NT2/D1 (cell line): ENCODE data around the gene KRTAP10-6.

Experiments
- DNase-seq: peaks from one replicate; pipeline ENCODE4 v3.0.0-alpha.2; 2011; ENCODE audit warnings: low read depth, low spot score
- H3K27me3 ChIP-seq: 2 replicates; pipeline ENCODE4 v1.6.0; 2011; ENCODE audit warnings: mild to moderate bottlenecking; ENCODE audit not compliant: insufficient read length, insufficient read depth
- H3K36me3 ChIP-seq: 2 replicates; pipeline ENCODE4 v1.6.1; 2011; ENCODE audit warnings: mild to moderate bottlenecking, low read length, mixed read lengths; ENCODE audit not compliant: insufficient read depth, insufficient read length
- H3K4me1 ChIP-seq: 2 replicates; pipeline ENCODE4 v1.5.1; 2011; ENCODE audit not compliant: insufficient read depth, insufficient read length
- H3K4me3 ChIP-seq: 2 replicates; pipeline ENCODE4 v1.5.1; 2011; ENCODE audit warnings: low read depth; ENCODE audit not compliant: insufficient read length
- H3K9ac ChIP-seq: 2 replicates; pipeline ENCODE4 v1.6.0; 2011; ENCODE audit warnings: low read depth; ENCODE audit not compliant: insufficient read length
- H3K9me3 ChIP-seq: 2 replicates; pipeline ENCODE4 v1.5.1; 2011; ENCODE audit warnings: mild to moderate bottlenecking, low read length; ENCODE audit not compliant: insufficient read depth
- SUZ12 ChIP-seq: IDR thresholded peaks from 2 replicates; pipeline ENCODE4 v1.6.1; 2011; ENCODE audit not compliant: insufficient read length, insufficient read depth; ENCODE audit errors: extremely low read depth
- YY1 ChIP-seq: IDR thresholded peaks from 2 replicates; pipeline ENCODE4 v1.6.1; 2011; ENCODE audit not compliant: insufficient read length, insufficient read depth
- ZNF274 ChIP-seq: IDR thresholded peaks from 2 replicates; pipeline ENCODE4 v1.6.1; 2011; ENCODE audit warnings: mild to moderate bottlenecking, low read depth, low read length

KRTAP10-6 gene

GRCh38 chr21:44549525-44550211 is 42.6 kb downstream of the KRTAP10-6 start:
- Histone ChIP-seq H3K27me3 (no peaks in the 10 kb centered on the region), H3K4me3 (no peak overlapping the region), H3K36me3 (no peaks in the 10 kb centered on the region), H3K9me3 (peaks cover 16% of the 10 kb centered on the region), H3K4me1 (peaks cover 27% of the 10 kb centered on the region), H3K9ac (no peak overlapping the region)
- DNase-seq, result no peak
- TF ChIP-seq ZNF274, result no peak
- no peak for TF ChIP-seq SUZ12
- no peak for TF ChIP-seq YY1

GRCh38 chr21:44548922-44549321 is 43.4 kb downstream of the KRTAP10-6 start:
- H3K36me3 ChIP-seq, result no peaks in the 10 kb centered on the region
- no peak overlapping the region for H3K9ac ChIP-seq
- H3K27me3 ChIP-seq, result no peaks in the 10 kb centered on the region

GRCh38 chr21:44548381-44548780 is 43.9 kb downstream of the KRTAP10-6 start:
- Histone ChIP-seq H3K36me3 (no peaks in the 10 kb centered on the region), H3K4me3 (no peak overlapping the region), H3K9ac (no peak overlapping the region), H3K4me1 (peaks cover 27% of the 10 kb centered on the region), H3K9me3 (peaks cover 21% of the 10 kb centered on the region), H3K27me3 (no peaks in the 10 kb centered on the region)
- no peak for DNase-seq
- TF ChIP-seq YY1 (no peak), SUZ12 (no peak), ZNF274 (no peak)

More at GRCh38 chr21:44548922-44549321, 43.4 kb downstream of the KRTAP10-6 start:
- peaks cover 27% of the 10 kb centered on the region for H3K4me1 ChIP-seq
- H3K4me3 ChIP-seq, result no peak overlapping the region
- TF ChIP-seq YY1 (no peak), ZNF274 (no peak), SUZ12 (no peak)
- H3K9me3 ChIP-seq, result peaks cover 16% of the 10 kb centered on the region
- peak; percentile 25 for DNase-seq

GRCh38 chr21:44547656-44548331 is 44.5 kb downstream of the KRTAP10-6 start:
- Histone ChIP-seq H3K4me3 (no peak overlapping the region), H3K27me3 (no peaks in the 10 kb centered on the region), H3K9me3 (peaks cover 27% of the 10 kb centered on the region), H3K9ac (no peak overlapping the region), H3K36me3 (no peaks in the 10 kb centered on the region), H3K4me1 (peaks cover 24% of the 10 kb centered on the region)
- DNase-seq, result no peak
- TF ChIP-seq YY1 (no peak), ZNF274 (no peak), SUZ12 (no peak)

- peaks cover 38% of the 10 kb centered on the region for H3K9me3 ChIP-seq
- no peak for DNase-seq
- no peaks in the 10 kb centered on the region for H3K27me3 ChIP-seq
- no peak overlapping the region for H3K4me3 ChIP-seq
- H3K4me1 ChIP-seq, result peaks cover 12% of the 10 kb centered on the region
- TF ChIP-seq ZNF274 (no peak), YY1 (no peak), SUZ12 (no peak)
- H3K36me3 ChIP-seq, result no peaks in the 10 kb centered on the region
- no peak overlapping the region for H3K9ac ChIP-seq
Observed at GRCh38 chr21:44544566-44544965, 47.7 kb downstream of the KRTAP10-6 start.

- Histone ChIP-seq H3K27me3 (no peaks in the 10 kb centered on the region), H3K9ac (no peak overlapping the region), H3K36me3 (no peaks in the 10 kb centered on the region), H3K4me1 (peaks cover 7% of the 10 kb centered on the region), H3K4me3 (no peak overlapping the region), H3K9me3 (peaks cover 38% of the 10 kb centered on the region)
- TF ChIP-seq YY1 (no peak), ZNF274 (no peak), SUZ12 (no peak)
- DNase-seq, result no peak
Observed at GRCh38 chr21:44542716-44543115, 49.6 kb downstream of the KRTAP10-6 start.
